Kidney tubule cell (primary cell): ENCODE measurements around the gene RELL1.

ENCODE experiments used
- DNase-seq: peaks from one replicate; pipeline ENCODE4 v3.0.0-alpha.2; 2018; ENCODE audit warnings: low spot score

The RELL1 gene

GRCh38 chr4:37635155-37635554, 51.0 kb downstream of the RELL1 start:
- DNase-seq, result no peak

- no peak for DNase-seq
Measured at GRCh38 chr4:37634180-37634579, 52.0 kb downstream of the RELL1 start.

GRCh38 chr4:37632836-37633235, 53.3 kb downstream of the RELL1 start:
- no peak for DNase-seq

GRCh38 chr4:37631551-37631950, 54.6 kb downstream of the RELL1 start:
- DNase-seq, result no peak

GRCh38 chr4:37629713-37630112, 56.5 kb downstream of the RELL1 start:
- DNase-seq, result no peak

GRCh38 chr4:37628977-37629609, 57.1 kb downstream of the RELL1 start:
- DNase-seq, result peak; percentile 67

GRCh38 chr4:37627263-37627662, 58.9 kb downstream of the RELL1 start:
- DNase-seq, result no peak

- no peak for DNase-seq
Measured at GRCh38 chr4:37625499-37625898, 60.7 kb downstream of the RELL1 start.

GRCh38 chr4:37623940-37624339, 62.2 kb downstream of the RELL1 start:
- no peak for DNase-seq

- peak; percentile 38 for DNase-seq
Measured at GRCh38 chr4:37623125-37623524, 63.1 kb downstream of the RELL1 start.

- no peak for DNase-seq
Measured at GRCh38 chr4:37620176-37620575, 66.0 kb downstream of the RELL1 start.

GRCh38 chr4:37615720-37616063, 70.5 kb downstream of the RELL1 start:
- no peak for DNase-seq

- no peak for DNase-seq
Measured at GRCh38 chr4:37615059-37615719, 71.0 kb downstream of the RELL1 start.

GRCh38 chr4:37612811-37613210, 73.4 kb downstream of the RELL1 start:
- no peak for DNase-seq

GRCh38 chr4:37609626-37610025, 76.5 kb downstream of the RELL1 start:
- DNase-seq, result no peak

- DNase-seq, result no peak
Measured at GRCh38 chr4:37607018-37607417, 79.2 kb downstream of the RELL1 start.

GRCh38 chr4:37605843-37606565, 80.2 kb downstream of the RELL1 start:
- DNase-seq, result no peak

GRCh38 chr4:37604461-37604860, 81.7 kb downstream of the RELL1 start:
- peak; percentile 76 for DNase-seq

GRCh38 chr4:37603711-37604110, 82.5 kb downstream of the RELL1 start:
- DNase-seq, result no peak

GRCh38 chr4:37603070-37603468, 83.1 kb downstream of the RELL1 start:
- DNase-seq, result peak; percentile 73

GRCh38 chr4:37602454-37603069, 83.6 kb downstream of the RELL1 start:
- DNase-seq, result no peak

- peak; percentile 32 for DNase-seq
Measured at GRCh38 chr4:37601531-37601930, 84.6 kb downstream of the RELL1 start.
